A549 (cell line): Measurements from ENCODE around the gene NFIA. TPM values are rescaled to one million over a fixed set of nuclear protein-coding genes. Genes with fewer than 3 reads are reported as not detected.

Source experiments
- ATAC-seq, 2 experiments: fragments of 200-7000 bp in 1 of 2; fragments of >200 bp in 1 of 2; cut with Nextera tagmentation in 1 of 2; cut with Tn5 transposase in 1 of 2; 3 replicates each; pipeline versions ENCODE4 v1.8.0 to v1.9.1; 2018 to 2020; ENCODE audit warnings: mild to moderate bottlenecking in 1 of 2, moderate library complexity in 1 of 2
- CTCF ChIA-PET: fragments of 300-600 bp; sonication (Branson Sonifier 250); formaldehyde crosslinking; extraction: SDS; loops from one replicate; lab custom pipeline; 2021; ENCODE audit warnings: antibody characterized with exemption, inconsistent platforms; lab: Yijun Ruan, JAX
- POLR2A ChIA-PET: fragments of 350-600 bp; formaldehyde crosslinking; extraction: SDS; loops from one replicate; lab custom pipeline; 2021; ENCODE audit warnings: antibody characterized with exemption, inconsistent platforms; lab: Yijun Ruan, JAX
- DNase-seq, 2 experiments: peaks; one replicate each; pipeline versions ENCODE4 v3.0.0 to v3.0.0-alpha.2; 2011 to 2016; ENCODE audit warnings: low read depth in 1 of 2, low spot score in 1 of 2
- FAIRE-seq: peaks from 2 replicates; lab custom pipeline; 2011; peaks lifted over from hg19 to GRCh38; lab: Jason Lieb, UNC
- H3K27ac ChIP-seq, 2 experiments: fragments of >200 bp; sonication (Bioruptor Twin); formaldehyde crosslinking; 3 replicates each; pipeline ENCODE4 v1.5.1; 2016 to 2017
- H3K4me1 ChIP-seq: fragments of >200 bp; sonication (Bioruptor Twin); formaldehyde crosslinking; 3 replicates; pipeline ENCODE4 v1.6.1; 2016
- H3K4me2 ChIP-seq: fragments of >200 bp; sonication (Bioruptor Twin); formaldehyde crosslinking; 3 replicates; pipeline ENCODE4 v1.6.1; 2016
- H3K4me3 ChIP-seq: fragments of >200 bp; sonication (Bioruptor Twin); formaldehyde crosslinking; 3 replicates; pipeline ENCODE4 v1.5.1; 2016
- H3K9me3 ChIP-seq: fragments of >200 bp; sonication (Bioruptor Twin); formaldehyde crosslinking; 3 replicates; pipeline ENCODE4 v1.6.1; 2016
- CEBPB ChIP-seq, 2 experiments: fragments of >200 bp in 1 of 2; sonication (Bioruptor Twin) in 1 of 2; formaldehyde crosslinking in 1 of 2; IDR thresholded peaks; 2 replicates each; pipeline ENCODE4 v1.6.1; 2012 to 2016
- CHD4 ChIP-seq: fragments of 200-600 bp; sonication (generic); IDR thresholded peaks from 2 replicates; pipeline ENCODE4 v1.6.1; 2016; ENCODE audit warnings: antibody characterized with exemption, mild to moderate bottlenecking, borderline replicate concordance
- EP300 ChIP-seq, 2 experiments: fragments of >200 bp; sonication (Bioruptor Twin); formaldehyde crosslinking; IDR thresholded peaks; 2 replicates in 1 of 2; 3 replicates in 1 of 2; pipeline ENCODE4 v1.6.1; 2016 to 2017
- FOSL2 ChIP-seq, 2 experiments: fragments of 450-650 bp in 1 of 2; fragments of >200 bp in 1 of 2; sonication (Bioruptor Twin) in 1 of 2; formaldehyde crosslinking; IDR thresholded peaks; 2 replicates each; pipeline versions ENCODE4 v1.5.0 to v1.6.1; 2016 to 2020; ENCODE audit warnings: mild to moderate bottlenecking in 1 of 2, moderate library complexity in 1 of 2
- HES2 ChIP-seq: fragments of >200 bp; sonication (Bioruptor Twin); formaldehyde crosslinking; IDR thresholded peaks from 2 replicates; pipeline ENCODE4 v1.6.1; 2016
- HOXA7 ChIP-seq: fragments of 250-450 bp; sonication (Bioruptor Pico); IDR thresholded peaks from 2 replicates; pipeline ENCODE4 v1.5.0; 2020; ENCODE audit warnings: mild to moderate bottlenecking, moderate library complexity
- HOXB13 ChIP-seq: fragments of 250-450 bp; sonication (Bioruptor Pico); IDR thresholded peaks from 2 replicates; pipeline ENCODE4 v1.5.0; 2020; ENCODE audit warnings: low read depth, mild to moderate bottlenecking, moderate library complexity
- JUNB ChIP-seq: fragments of >200 bp; sonication (Bioruptor Twin); formaldehyde crosslinking; IDR thresholded peaks from 2 replicates; pipeline ENCODE4 v1.6.1; 2016
- KDM1A ChIP-seq: fragments of 200-600 bp; sonication (generic); IDR thresholded peaks from 2 replicates; pipeline ENCODE4 v1.6.1; 2016; ENCODE audit warnings: low read depth, mild to moderate bottlenecking
- MAFK ChIP-seq: fragments of 450-650 bp; IDR thresholded peaks from 2 replicates; pipeline ENCODE4 v1.6.1; 2014; ENCODE audit not compliant: partially characterized antibody
- MAZ ChIP-seq: fragments of 150-350 bp; IDR thresholded peaks from 2 replicates; pipeline ENCODE4 v1.6.1; 2014; ENCODE audit warnings: antibody characterized with exemption, low read depth, low read length, borderline replicate concordance
- NPAS2 ChIP-seq: fragments of 250-450 bp; sonication (Bioruptor Pico); IDR thresholded peaks from 2 replicates; pipeline ENCODE4 v1.8.0; 2022; ENCODE audit warnings: mild to moderate bottlenecking, moderate library complexity, borderline replicate concordance
- PHF8 ChIP-seq: fragments of 200-600 bp; sonication (generic); IDR thresholded peaks from 2 replicates; pipeline ENCODE4 v1.6.1; 2016; ENCODE audit warnings: low read depth, mild to moderate bottlenecking, antibody characterized with exemption, moderate library complexity, borderline replicate concordance
- POLR2A ChIP-seq: IDR thresholded peaks from 2 replicates; pipeline ENCODE4 v1.6.1; 2012; ENCODE audit warnings: mild to moderate bottlenecking, low read length
- REST ChIP-seq: fragments of 200-600 bp; sonication (generic); IDR thresholded peaks from 2 replicates; pipeline ENCODE4 v1.6.1; 2016; ENCODE audit warnings: antibody characterized with exemption, mild to moderate bottlenecking, moderate library complexity
- RNF2 ChIP-seq: fragments of 200-600 bp; sonication (generic); IDR thresholded peaks from 2 replicates; pipeline ENCODE4 v1.6.1; 2016; ENCODE audit warnings: low read depth, mild to moderate bottlenecking, antibody characterized with exemption, moderate library complexity, borderline replicate concordance
- ZFP36 ChIP-seq: fragments of 450-650 bp; IDR thresholded peaks from 2 replicates; pipeline ENCODE4 v1.6.1; 2014; ENCODE audit warnings: borderline replicate concordance; ENCODE audit not compliant: partially characterized antibody
- WGBS: methylation state at CpG from one replicate; pipeline ENCODE4 v1.1.6; 2017; ENCODE audit errors: missing lambda C conversion rate; 5-methylcytosine and 5-hydroxymethylcytosine counted together
- polyA plus RNA-seq, 4 experiments: library from polyadenylated mRNA; depleted of rRNA in 3 of 4; stranded (reverse); fragments of >200 nt; fragmentation: RNase III in 1 of 4; extraction: RNeasy Plus Mini Kit Qiagen cat#74134 plus additional on column Dnase treatment in 1 of 4; gene quantifications; 2 replicates in 3 of 4; 3 replicates in 1 of 4; pipeline ENCODE4 v1.2.3, GENCODE V29; 2011 to 2017

NFIA gene
- polyA plus RNA-seq, 2 of the 4 experiments (the other 2 are of a cell fraction): 6.5 to 25.8 TPM

- Histone ChIP-seq H3K4me2 (no peak overlapping the region), H3K9me3 (no peaks in the 10 kb centered on the region), H3K4me3 (no peak overlapping the region), H3K4me1 (peaks cover 43% of the 10 kb centered on the region), H3K27ac (no peak overlapping the region)
- ChIA-PET CTCF (no interaction called here), POLR2A (no interaction called here)
- TF ChIP-seq REST (no peak), EP300 (IDR thresholded peaks at IDR 0.05) (no peak), NPAS2 (no peak), FOSL2 (IDR thresholded peaks at IDR 0.05) (no peak), FOSL2 (CRISPR knock-in tag; IDR thresholded peaks at IDR 0.05) (no peak), JUNB (no peak), RNF2 (no peak), CHD4 (no peak), PHF8 (no peak), HOXB13 (CRISPR knock-in tag) (no peak)
- no peak for DNase-seq
- no peak for ATAC-seq
- WGBS: 87% methylated on average over 4 of the region's 4 CpGs
- FAIRE-seq: no peak
Observed at GRCh38 chr1:61160526-61160925, 78.2 kb downstream of the NFIA start.

GRCh38 chr1:61162520-61163258 lies 80.3 kb downstream of the NFIA start:
- Histone ChIP-seq H3K9me3 (no peaks in the 10 kb centered on the region), H3K4me1 (peaks cover 27% of the 10 kb centered on the region), H3K4me3 (no peak overlapping the region), H3K27ac (no peak overlapping the region), H3K4me2 (0 out of 3 replicates have a peak overlapping the region, but pooled peaks have one; percentile 1)
- POLR2A ChIA-PET: no interaction called here
- ATAC-seq (no peak), DNase-seq (no peak), FAIRE-seq (no peak)
- CTCF ChIA-PET: interaction anchor here (0.7 kb wide), 1 partner anchor 13 kb away, joined by 3 read pairs; no protein-coding TSS in a partner anchor
- TF ChIP-seq POLR2A: no peak
- WGBS: 85% methylated on average over 4 of the region's 4 CpGs

- Histone ChIP-seq H3K27ac (no peak overlapping the region), H3K9me3 (no peaks in the 10 kb centered on the region), H3K4me1 (peaks cover 20% of the 10 kb centered on the region; the same call in 2 of the 3 replicates), H3K4me2 (0 out of 3 replicates have a peak overlapping the region, but pooled peaks have one; percentile 1), H3K4me3 (no peak overlapping the region)
- no peak for ATAC-seq
- ChIA-PET CTCF (interaction anchor here (0.7 to 1.1 kb wide), 2 partner anchors 14 to 83 kb away, joined by 3 read pairs; no protein-coding TSS in a partner anchor), POLR2A (no interaction called here)
- DNase-seq: no peak
- FAIRE-seq: no peak
- WGBS: 100% methylated on average over 1 of the region's 1 CpG
- no peak for TF ChIP-seq HOXA7 (CRISPR knock-in tag)
- TF ChIP-seq HES2: no peak
- TF ChIP-seq POLR2A: no peak
- no peak for TF ChIP-seq MAZ
- no peak for TF ChIP-seq CEBPB (IDR thresholded peaks at IDR 0.05)
- no peak for TF ChIP-seq KDM1A
- no peak for TF ChIP-seq MAFK
- no peak for TF ChIP-seq ZFP36
Observed at GRCh38 chr1:61163355-61163754, 81.0 kb downstream of the NFIA start.
